Measurements from ENCODE around the gene SIL1.
"Not testable (repeated sequence)": the region's sequence is repeated elsewhere in the genome, so short reads cannot be mapped to it uniquely, and the experiment has no call there.

DNA sequence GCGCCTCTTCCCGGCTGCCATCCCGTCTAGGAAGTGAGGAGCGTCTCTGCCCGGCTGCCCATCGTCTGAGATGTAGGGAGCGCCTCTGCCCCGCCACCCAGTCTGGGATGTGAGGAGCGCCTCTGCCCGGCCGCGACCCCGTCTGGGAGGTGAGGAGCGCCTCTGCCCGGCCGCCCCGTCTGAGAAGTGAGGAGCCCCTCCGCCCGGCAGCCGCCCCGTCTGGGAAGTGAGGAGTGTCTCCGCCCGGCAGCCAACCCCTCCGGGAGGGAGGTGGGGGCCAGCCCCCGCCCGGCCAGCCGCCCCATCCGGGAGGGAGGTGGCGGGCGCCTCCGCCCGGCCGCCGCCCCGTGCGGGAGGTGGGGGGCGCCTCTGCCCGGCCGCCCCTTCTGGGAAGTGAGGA lies 85.8 kb downstream of the SIL1 start:
- TF ChIP-seq POLR2A (IDR thresholded peaks at IDR 0.05; ENCODE audit: low read depth): not testable (repeated sequence)
- TF ChIP-seq, protein P1, sequence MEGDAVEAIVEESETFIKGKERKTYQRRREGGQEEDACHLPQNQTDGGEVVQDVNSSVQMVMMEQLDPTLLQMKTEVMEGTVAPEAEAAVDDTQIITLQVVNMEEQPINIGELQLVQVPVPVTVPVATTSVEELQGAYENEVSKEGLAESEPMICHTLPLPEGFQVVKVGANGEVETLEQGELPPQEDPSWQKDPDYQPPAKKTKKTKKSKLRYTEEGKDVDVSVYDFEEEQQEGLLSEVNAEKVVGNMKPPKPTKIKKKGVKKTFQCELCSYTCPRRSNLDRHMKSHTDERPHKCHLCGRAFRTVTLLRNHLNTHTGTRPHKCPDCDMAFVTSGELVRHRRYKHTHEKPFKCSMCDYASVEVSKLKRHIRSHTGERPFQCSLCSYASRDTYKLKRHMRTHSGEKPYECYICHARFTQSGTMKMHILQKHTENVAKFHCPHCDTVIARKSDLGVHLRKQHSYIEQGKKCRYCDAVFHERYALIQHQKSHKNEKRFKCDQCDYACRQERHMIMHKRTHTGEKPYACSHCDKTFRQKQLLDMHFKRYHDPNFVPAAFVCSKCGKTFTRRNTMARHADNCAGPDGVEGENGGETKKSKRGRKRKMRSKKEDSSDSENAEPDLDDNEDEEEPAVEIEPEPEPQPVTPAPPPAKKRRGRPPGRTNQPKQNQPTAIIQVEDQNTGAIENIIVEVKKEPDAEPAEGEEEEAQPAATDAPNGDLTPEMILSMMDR (IDR thresholded peaks at IDR 0.05): not testable (repeated sequence)

All from esophagus muscularis mucosa (tissue), 3 donors.